GM06990 (cell line): ENCODE measurements around the gene MYOM3.

ENCODE experiments used
- DNase-seq: peaks from one replicate; pipeline ENCODE4 v3.0.0-alpha.2; 2011; ENCODE audit not compliant: insufficient read length; ENCODE audit errors: extremely low read depth
- H3K27me3 ChIP-seq: replicated peaks from 2 replicates; pipeline ENCODE4 v1.6.0; 2011; ENCODE audit warnings: low read length; ENCODE audit not compliant: control insufficient read depth, insufficient read depth
- H3K36me3 ChIP-seq: 2 replicates; pipeline ENCODE4 v1.5.1; 2011; ENCODE audit warnings: low read length; ENCODE audit not compliant: control insufficient read depth, insufficient read depth
- H3K4me3 ChIP-seq: replicated peaks from 2 replicates; pipeline ENCODE4 v1.5.1; 2011; ENCODE audit warnings: low read depth, mild to moderate bottlenecking, control low read depth, low read length
- CTCF ChIP-seq: IDR thresholded peaks from 2 replicates; pipeline ENCODE4 v1.5.1; 2011; ENCODE audit warnings: low read length, control low read depth, mild to moderate bottlenecking, inconsistent platforms; ENCODE audit not compliant: insufficient read depth, poor library complexity, severe bottlenecking

Gene MYOM3

GRCh38 chr1:24105368-24106160 is 6.4 kb downstream of the MYOM3 start:
- no peak for TF ChIP-seq CTCF
- Histone ChIP-seq H3K4me3 (no peak overlapping the region), H3K36me3 (no peaks in the 10 kb centered on the region), H3K27me3 (no peaks in the 10 kb centered on the region; the same call in 1 of the 2 replicates)
- DNase-seq, result no peak

DNA sequence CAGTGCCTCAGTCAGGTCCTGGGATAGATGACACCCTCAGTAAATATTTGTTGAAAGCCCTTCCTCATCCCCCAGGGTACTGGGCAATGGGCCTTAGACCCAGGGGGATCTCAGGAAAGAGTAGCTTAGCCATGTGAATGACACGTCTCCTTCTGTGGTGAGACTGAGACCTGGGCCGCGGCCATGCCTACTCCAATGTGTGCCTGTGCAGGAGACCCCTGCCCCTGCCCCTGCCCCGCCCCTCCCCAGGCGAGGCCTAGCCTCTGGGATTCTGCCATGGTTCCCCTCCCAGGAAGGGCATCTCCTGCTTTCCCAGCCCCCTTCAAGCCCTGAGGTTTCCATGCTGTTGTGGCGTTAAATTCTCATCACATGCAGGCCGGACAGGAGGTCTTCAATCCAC is 7.1 kb downstream of the MYOM3 start:
- Histone ChIP-seq H3K36me3 (no peaks in the 10 kb centered on the region), H3K27me3 (no peaks in the 10 kb centered on the region; the same call in 1 of the 2 replicates), H3K4me3 (no peak overlapping the region)
- no peak for TF ChIP-seq CTCF
- no peak for DNase-seq

DNA sequence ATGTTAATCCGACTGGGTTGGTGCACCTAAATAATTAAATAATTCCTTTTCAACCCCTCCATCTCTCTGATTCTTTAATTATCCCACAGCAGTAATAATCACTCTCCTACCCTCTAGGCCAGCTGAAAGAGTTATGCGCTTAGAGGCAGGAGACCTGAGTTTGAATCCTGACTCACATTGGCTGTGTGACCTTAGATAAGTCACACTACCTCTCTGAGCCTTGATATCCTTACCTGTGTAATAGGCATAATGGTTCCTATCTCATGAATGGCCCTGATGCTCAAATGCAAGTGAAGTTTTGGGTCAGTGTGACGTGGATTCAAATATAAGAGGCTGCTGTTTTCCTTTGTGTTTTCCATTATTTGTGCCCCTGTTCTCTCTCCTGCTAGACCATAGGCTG is 8.1 kb downstream of the MYOM3 start:
- no peak overlapping the region for H3K4me3 ChIP-seq
- no peak for TF ChIP-seq CTCF
- no peaks in the 10 kb centered on the region for H3K36me3 ChIP-seq
- H3K27me3 ChIP-seq, result no peaks in the 10 kb centered on the region; the same call in 1 of the 2 replicates
- no peak for DNase-seq

- no peak for TF ChIP-seq CTCF
- Histone ChIP-seq H3K27me3 (peaks cover under 1% of the 10 kb centered on the region; the same call in 1 of the 2 replicates), H3K36me3 (no peaks in the 10 kb centered on the region)
Measured at GRCh38 chr1:24103408-24103807, 8.5 kb downstream of the MYOM3 start.

DNA sequence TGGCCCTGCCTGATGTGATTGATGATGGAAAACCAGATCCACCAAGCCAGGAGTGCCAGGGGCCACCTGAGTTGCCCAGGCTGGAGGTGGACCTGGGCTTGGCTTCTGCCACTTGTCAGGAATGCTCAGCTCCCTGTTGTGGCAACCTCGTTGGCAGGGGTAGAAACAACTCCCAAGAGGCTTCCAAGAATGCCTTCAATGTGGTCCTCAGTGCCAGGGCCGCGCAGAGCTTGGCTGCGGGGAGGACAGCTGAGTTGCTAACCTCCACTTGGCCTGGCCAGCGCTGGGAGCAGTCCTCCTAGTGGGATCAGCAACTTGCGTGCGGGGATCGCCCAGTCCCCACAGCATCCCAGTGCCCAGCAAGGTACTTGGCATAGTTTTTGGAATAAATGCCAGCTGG is 9.0 kb downstream of the MYOM3 start:
- H3K27me3 ChIP-seq, result peaks cover 2% of the 10 kb centered on the region; the same call in 1 of the 2 replicates
- no peak overlapping the region for H3K4me3 ChIP-seq
- H3K36me3 ChIP-seq, result no peaks in the 10 kb centered on the region
- no peak for TF ChIP-seq CTCF
- DNase-seq, result no peak

More at GRCh38 chr1:24103408-24103807, 8.5 kb downstream of the MYOM3 start:
- no peak for DNase-seq
- no peak overlapping the region for H3K4me3 ChIP-seq
